Measurements from ENCODE around the gene HOMER3. TPM values are rescaled to one million over a fixed set of nuclear protein-coding genes. Genes with fewer than 3 reads are reported as not detected.

Gene HOMER3
- total RNA-seq, result 105 and 114 TPM in 2 replicates

GRCh38 chr19:18940769-18941627, at the start of gene HOMER3:
Gene HOMER3, minus strand, starts transcription at chr19:18941217. Its CDS starts 2,235 bp downstream, at chr19:18938982.

GRCh38 chr19:18919086-18919899, 21.7 kb downstream of the HOMER3 start, which contains the start of the genes COPE and DDX49:
Gene COPE, minus strand, starts transcription at chr19:18919387. Its CDS starts 39 bp downstream, at chr19:18919348.
Gene DDX49, plus strand, starts transcription at chr19:18919715. Its CDS starts 27 bp downstream, at chr19:18919742.

GRCh38 chr19:18895824-18896341, 45.1 kb downstream of the HOMER3 start, which contains the start of gene CERS1:
Gene CERS1, minus strand, starts transcription at chr19:18896158. Its CDS starts 86 bp downstream, at chr19:18896072.

Other genes with a start within 250 kb of the HOMER3 start
- 1.7 and 8.7 TPM in 2 replicates for gene COMP, start 149.9 kb downstream of the HOMER3 start, total RNA-seq
- gene UPF1, start 109.3 kb downstream of the HOMER3 start, total RNA-seq, result 59.7 and 76.2 TPM in 2 replicates
- 0.40 and 0.93 TPM in 2 replicates for gene CERS1, start 45.1 kb downstream of the HOMER3 start, total RNA-seq
- 204 and 212 TPM in 2 replicates for gene COPE, start 21.8 kb downstream of the HOMER3 start, total RNA-seq
- gene DDX49, start 21.5 kb downstream of the HOMER3 start, total RNA-seq, result 56.2 and 67.2 TPM in 2 replicates
- gene SUGP2, start 92.3 kb upstream of the HOMER3 start, total RNA-seq, result 23.5 and 27.9 TPM in 2 replicates
- gene ARMC6, start 92.4 kb upstream of the HOMER3 start, total RNA-seq, result 30.8 and 44.0 TPM in 2 replicates
- gene SLC25A42, start 122.8 kb upstream of the HOMER3 start, total RNA-seq, result 4.9 and 5.3 TPM in 2 replicates
- 15.8 and 16.0 TPM in 2 replicates for gene TMEM161A, start 197.3 kb upstream of the HOMER3 start, total RNA-seq
- not detected in 2 replicates for gene MEF2B, start 229.0 kb upstream of the HOMER3 start, total RNA-seq